OCI-LY1 (cell line): ENCODE results near the gene ACVR1B.

Experiments
- CTCF ChIP-seq: fragments of 200-600 bp; sonication (generic), shearing (Covaris generic); IDR thresholded peaks from 2 replicates; pipeline ENCODE4 v1.5.1; 2017; ENCODE audit warnings: mild to moderate bottlenecking, antibody characterized with exemption, low read length, moderate library complexity, mixed read lengths
- EZH2 ChIP-seq: fragments of 200-600 bp; sonication (generic), shearing (Covaris generic); IDR thresholded peaks from 2 replicates; pipeline ENCODE4 v1.8.0; 2017; ENCODE audit warnings: borderline replicate concordance, mixed run types, mild to moderate bottlenecking, antibody characterized with exemption, low read length, moderate library complexity, mixed read lengths

GRCh38 chr12:51963477-51963876, 12.0 kb downstream of the ACVR1B start:
- no peak for TF ChIP-seq CTCF
- no peak for TF ChIP-seq EZH2
